OCI-LY7 (cell line): ENCODE measurements around the gene SLA2. TPM values are rescaled to one million over a fixed set of nuclear protein-coding genes. Genes with fewer than 3 reads are reported as not detected.

Experiments used
- BruUV-seq: library from RNA; stranded (reverse); fragments of 400-500 nt; replicated peaks from 2 replicates; lab custom pipeline; 2021; lab: Mats Ljungman, UMichigan
- CTCF ChIA-PET: fragments of 300-600 bp; sonication (Branson Sonifier 250); formaldehyde crosslinking; loops from one replicate; lab custom pipeline; 2022; ENCODE audit warnings: antibody characterized with exemption; ENCODE audit not compliant: unreplicated experiment; lab: Charles Lee
- POLR2A ChIA-PET: fragments of 300-600 bp; sonication (Branson Sonifier 250); formaldehyde crosslinking; loops from one replicate; lab custom pipeline; 2022; ENCODE audit warnings: antibody characterized with exemption; lab: Charles Lee
- DNase-seq: peaks from one replicate; pipeline ENCODE4 v3.0.0-alpha.2; 2015; ENCODE audit warnings: low spot score
- H2AFZ ChIP-seq: fragments of 200-600 bp; sonication (generic), shearing (Covaris generic); 2 replicates; pipeline ENCODE4 v1.6.1; 2014; ENCODE audit warnings: mild to moderate bottlenecking, antibody characterized with exemption, low read length, moderate library complexity
- H3K27ac ChIP-seq: fragments of 200-600 bp; sonication (generic); 2 replicates; pipeline ENCODE4 v1.5.1; 2014; ENCODE audit warnings: mixed run types, low read depth, mild to moderate bottlenecking, moderate library complexity, low read length, inconsistent platforms; ENCODE audit not compliant: poor library complexity, severe bottlenecking
- H3K36me3 ChIP-seq: fragments of 200-600 bp; sonication (generic); 2 replicates; pipeline ENCODE4 v1.6.1; 2014; ENCODE audit warnings: mild to moderate bottlenecking, antibody characterized with exemption, low read length, moderate library complexity, mixed read lengths; ENCODE audit not compliant: insufficient read depth
- H3K4me1 ChIP-seq: fragments of 200-600 bp; sonication (generic); 2 replicates; pipeline ENCODE4 v1.5.1; 2014; ENCODE audit warnings: mild to moderate bottlenecking, low read length; ENCODE audit not compliant: insufficient read depth, poor library complexity, severe bottlenecking
- H3K4me2 ChIP-seq: fragments of 200-600 bp; sonication (generic); 2 replicates; pipeline ENCODE4 v1.6.1; 2014; ENCODE audit warnings: mild to moderate bottlenecking, low read length
- H3K4me3 ChIP-seq: fragments of 200-600 bp; sonication (generic); 2 replicates; pipeline ENCODE4 v1.5.1; 2014; ENCODE audit warnings: mild to moderate bottlenecking, low read depth, low read length; ENCODE audit not compliant: poor library complexity, severe bottlenecking
- H3K79me2 ChIP-seq: fragments of 200-600 bp; sonication (generic); 2 replicates; pipeline ENCODE4 v1.6.1; 2016; ENCODE audit warnings: low read depth, mild to moderate bottlenecking, low read length, moderate library complexity, mixed read lengths; ENCODE audit not compliant: insufficient read depth
- H3K9me2 ChIP-seq: fragments of 200-600 bp; sonication (generic); 2 replicates; pipeline ENCODE4 v1.6.1; 2016; ENCODE audit warnings: mild to moderate bottlenecking, low read length, mixed read lengths; ENCODE audit not compliant: insufficient read depth
- H3K9me3 ChIP-seq: fragments of 200-600 bp; sonication (generic); 2 replicates; pipeline ENCODE4 v1.6.1; 2014; ENCODE audit warnings: mild to moderate bottlenecking, mixed run types, low read length, mixed read lengths
- H4K20me1 ChIP-seq: fragments of 200-600 bp; sonication (generic); 2 replicates; pipeline ENCODE4 v1.6.1; 2014; ENCODE audit warnings: mild to moderate bottlenecking, antibody characterized with exemption, low read length, moderate library complexity, mixed read lengths; ENCODE audit not compliant: insufficient read depth
- CTCF ChIP-seq: fragments of 200-600 bp; sonication (generic); conservative IDR thresholded peaks from 2 replicates; pipeline ENCODE4 v1.5.1; 2014; ENCODE audit warnings: mild to moderate bottlenecking, antibody characterized with exemption, low read length, moderate library complexity, mixed read lengths
- EZH2phosphoT487 ChIP-seq: fragments of 200-600 bp; sonication (generic); IDR thresholded peaks from 2 replicates; pipeline ENCODE4 v1.6.1; 2018; ENCODE audit warnings: low read depth, borderline replicate concordance, mild to moderate bottlenecking, mixed run types, antibody characterized with exemption, low read length, moderate library complexity, mixed read lengths
- intact Hi-C: fragments of 100-400 bp; cut with micrococcal nuclease; formaldehyde crosslinking; loops from one replicate; pipeline ENCODE4 v1.10.0; 2022; ENCODE audit not compliant: unreplicated experiment
- total RNA-seq, 2 experiments: library from RNA; depleted of rRNA in 1 of 2; stranded (reverse); fragments of >200 nt in 1 of 2; shearing (Covaris generic) in 1 of 2; gene quantifications; 2 replicates each; pipeline ENCODE4 v1.2.3, GENCODE V29; 2014 to 2022

The SLA2 gene
- total RNA-seq, 2 experiments from 2014 or later, result 2.0 to 5.0 TPM

GRCh38 chr20:36670665-36671357 lies 24.8 kb upstream of the SLA2 start:
- no peak overlapping the region for H3K27ac ChIP-seq
- no peak overlapping the region for H3K4me3 ChIP-seq
- no peaks in the 10 kb centered on the region for H3K9me3 ChIP-seq
- POLR2A ChIA-PET, result interaction anchor here (0.5 to 1.4 kb wide), 2 partner anchors 9 to 71 kb away, joined by 4 read pairs; no protein-coding TSS in a partner anchor
- peaks cover 7% of the 10 kb centered on the region; the same call in 1 of the 2 replicates for H3K36me3 ChIP-seq
- DNase-seq, result no peak
- H3K4me2 ChIP-seq, result no peak overlapping the region
- no peak overlapping the region for H2AFZ ChIP-seq
- no peaks in the 10 kb centered on the region for H3K9me2 ChIP-seq
- H3K4me1 ChIP-seq, result no peaks in the 10 kb centered on the region
- intact Hi-C loops, result no loop called here
- H4K20me1 ChIP-seq, result no peaks in the 10 kb centered on the region
- BruUV-seq, result no TSS peak
- H3K79me2 ChIP-seq, result no peaks in the 10 kb centered on the region
- CTCF ChIA-PET, result no interaction called here
- TF ChIP-seq CTCF (no peak), EZH2phosphoT487 (no peak)

GRCh38 chr20:36666181-36666740 lies 20.3 kb upstream of the SLA2 start:
- H3K4me3 ChIP-seq, result no peak overlapping the region
- no peaks in the 10 kb centered on the region for H3K9me2 ChIP-seq
- POLR2A ChIA-PET, result interaction anchor here (0.5 to 0.6 kb wide), 2 partner anchors 55 to 170 kb away, joined by 3 read pairs; no protein-coding TSS in a partner anchor
- H4K20me1 ChIP-seq, result no peaks in the 10 kb centered on the region
- intact Hi-C loops, result no loop called here
- TF ChIP-seq CTCF, result peak; percentile 46
- TF ChIP-seq EZH2phosphoT487, result no peak
- CTCF ChIA-PET, result no interaction called here
- H3K4me1 ChIP-seq, result no peaks in the 10 kb centered on the region
- no peak overlapping the region for H3K27ac ChIP-seq
- no peaks in the 10 kb centered on the region for H3K9me3 ChIP-seq
- no peak overlapping the region for H2AFZ ChIP-seq
- no peak overlapping the region for H3K4me2 ChIP-seq
- no TSS peak for BruUV-seq
- H3K36me3 ChIP-seq, result peaks cover 13% of the 10 kb centered on the region; the same call in 1 of the 2 replicates
- DNase-seq, result peak; percentile 35
- H3K79me2 ChIP-seq, result no peaks in the 10 kb centered on the region

GRCh38 chr20:36663031-36663430 lies 17.0 kb upstream of the SLA2 start:
- CTCF ChIA-PET, result no interaction called here
- Histone ChIP-seq H3K4me3 (no peak overlapping the region), H3K9me2 (no peaks in the 10 kb centered on the region), H3K36me3 (peaks cover 9% of the 10 kb centered on the region; the same call in 1 of the 2 replicates), H3K4me1 (no peaks in the 10 kb centered on the region), H3K4me2 (no peak overlapping the region), H3K27ac (no peak overlapping the region), H3K9me3 (no peaks in the 10 kb centered on the region), H4K20me1 (no peaks in the 10 kb centered on the region), H3K79me2 (no peaks in the 10 kb centered on the region), H2AFZ (no peak overlapping the region)
- BruUV-seq, result no TSS peak
- no peak for DNase-seq
- POLR2A ChIA-PET, result interaction anchor here (0.6 kb wide), 1 partner anchor 494 kb away, joined by 4 read pairs; no protein-coding TSS in a partner anchor
- intact Hi-C loops, result no loop called here
- TF ChIP-seq CTCF (no peak), EZH2phosphoT487 (no peak)
